ENCODE results near the gene PPP1R14C. TPM values are rescaled to one million over a fixed set of nuclear protein-coding genes. Genes with fewer than 3 reads are reported as not detected.

The PPP1R14C gene
- total and polyA plus RNA-seq, 2 donors (not counting 3 experiments of a cell fraction or from before 2014, with no cell fraction given), result not detected

DNA sequence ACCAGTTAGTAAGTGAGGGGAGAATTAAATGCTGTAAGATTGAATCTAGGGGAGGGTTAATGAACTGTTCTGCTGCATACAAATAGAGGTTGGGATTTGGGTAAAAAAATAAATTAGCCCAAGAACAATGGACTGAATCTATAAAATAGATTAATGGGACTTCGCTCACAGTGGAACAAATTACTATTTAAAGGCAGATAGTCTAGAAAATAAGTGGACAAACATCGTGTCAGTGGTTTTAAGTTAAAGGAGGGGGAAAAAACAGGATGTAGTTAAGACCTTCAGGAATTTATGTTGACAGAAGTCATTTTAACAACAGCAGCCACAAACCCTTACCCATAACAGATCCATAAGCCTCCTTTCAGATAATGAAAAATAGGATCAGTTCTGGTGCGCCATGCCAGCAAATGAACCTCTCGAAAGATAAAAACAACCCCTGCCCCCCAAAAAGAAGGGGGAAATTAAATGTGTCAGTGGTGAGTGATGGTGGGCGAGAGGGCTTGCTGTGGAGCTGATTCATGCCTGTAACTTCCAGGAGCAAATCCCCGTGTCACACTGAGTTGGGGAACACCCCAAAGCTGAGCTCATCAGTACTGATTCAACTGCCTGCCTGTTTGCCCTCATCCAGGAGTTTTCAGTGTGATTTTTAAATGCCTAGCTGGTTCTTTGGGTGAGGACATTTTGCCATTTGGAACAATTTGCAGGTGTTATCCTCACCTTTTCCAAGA, 86.8 kb downstream of the PPP1R14C start:
- peaks cover 0 to 4% of the 10 kb centered on the region in 2 experiments for H3K27me3 ChIP-seq (ENCODE audit: control insufficient read depth in 2 of 2, insufficient read depth in 2 of 2, low read length in 2 of 2)
- POLR2A ChIA-PET, result no interaction called here
- no peaks in the 10 kb centered on the region for H3K4me1 ChIP-seq (ENCODE audit: control insufficient read depth, extremely low read depth, insufficient read depth, low read length)
- BruUV-seq (replicated peaks), result no TSS peak
- no peak overlapping the region for H3K9ac ChIP-seq (replicated peaks; ENCODE audit: extremely low read depth, insufficient read depth, low read length)
- FAIRE-seq (no peak), DNase-seq (ENCODE audit: low read depth, low spot score) (no peak)
- H3K4me2 ChIP-seq (ENCODE audit: insufficient read depth, low read length), result no peak overlapping the region
- H3K27ac ChIP-seq (ENCODE audit: insufficient read depth, low read depth, low read length), result no peak overlapping the region
- H3K4me3 ChIP-seq (replicated peaks in 1 of 3; ENCODE audit: insufficient read depth in 1 of 3, low read depth in 1 of 3, low read length in 3 of 3), result no peak overlapping the region
- intact Hi-C loops (cut with micrococcal nuclease) (no loop called here), dilution Hi-C loops (cut with MboI; ENCODE audit: extremely low pct_ligation_motif_present, low sequenced_read_pairs) (no loop called here)
- no peak overlapping the region for H2AFZ ChIP-seq (ENCODE audit: low read depth, low read length)
- no peaks in the 10 kb centered on the region for H3K36me3 ChIP-seq (ENCODE audit: control insufficient read depth in 2 of 2, extremely low read depth in 1 of 2, insufficient read depth in 2 of 2, low read length in 2 of 2)
- no peaks in the 10 kb centered on the region for H3K9me3 ChIP-seq (replicated peaks; ENCODE audit: control insufficient read depth, insufficient read depth, low read length)
- no peaks in the 10 kb centered on the region for H3K9me1 ChIP-seq (replicated peaks; ENCODE audit: control insufficient read depth, extremely low read depth, insufficient read depth, low read length)
- no peaks in the 10 kb centered on the region for H3K79me2 ChIP-seq (ENCODE audit: control insufficient read depth, insufficient read depth, low read length)
- no peaks in the 10 kb centered on the region for H4K20me1 ChIP-seq (replicated peaks; ENCODE audit: control insufficient read depth, extremely low read depth, insufficient read depth, low read length)
- CTCF ChIA-PET, result interaction anchor here (1.0 kb wide), 1 partner anchor 9 kb away, joined by 4 read pairs; no protein-coding TSS in a partner anchor
- no peak for TF ChIP-seq MYC (IDR thresholded peaks at IDR 0.05; ENCODE audit: low read depth, low read length)
- no peak for TF ChIP-seq EZH2 (IDR thresholded peaks at IDR 0.05; ENCODE audit: borderline replicate concordance, low read depth, low read length, severe bottlenecking)
- no peak for TF ChIP-seq POLR2A (IDR thresholded peaks at IDR 0.05; ENCODE audit: low read depth, low read length)
- TF ChIP-seq GATA2 (IDR thresholded peaks at IDR 0.05; ENCODE audit: insufficient read depth, insufficient read length, low read depth, low read length), result no peak
- TF ChIP-seq, protein P1, sequence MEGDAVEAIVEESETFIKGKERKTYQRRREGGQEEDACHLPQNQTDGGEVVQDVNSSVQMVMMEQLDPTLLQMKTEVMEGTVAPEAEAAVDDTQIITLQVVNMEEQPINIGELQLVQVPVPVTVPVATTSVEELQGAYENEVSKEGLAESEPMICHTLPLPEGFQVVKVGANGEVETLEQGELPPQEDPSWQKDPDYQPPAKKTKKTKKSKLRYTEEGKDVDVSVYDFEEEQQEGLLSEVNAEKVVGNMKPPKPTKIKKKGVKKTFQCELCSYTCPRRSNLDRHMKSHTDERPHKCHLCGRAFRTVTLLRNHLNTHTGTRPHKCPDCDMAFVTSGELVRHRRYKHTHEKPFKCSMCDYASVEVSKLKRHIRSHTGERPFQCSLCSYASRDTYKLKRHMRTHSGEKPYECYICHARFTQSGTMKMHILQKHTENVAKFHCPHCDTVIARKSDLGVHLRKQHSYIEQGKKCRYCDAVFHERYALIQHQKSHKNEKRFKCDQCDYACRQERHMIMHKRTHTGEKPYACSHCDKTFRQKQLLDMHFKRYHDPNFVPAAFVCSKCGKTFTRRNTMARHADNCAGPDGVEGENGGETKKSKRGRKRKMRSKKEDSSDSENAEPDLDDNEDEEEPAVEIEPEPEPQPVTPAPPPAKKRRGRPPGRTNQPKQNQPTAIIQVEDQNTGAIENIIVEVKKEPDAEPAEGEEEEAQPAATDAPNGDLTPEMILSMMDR (IDR thresholded peaks at IDR 0.05; ENCODE audit: extremely low read depth in 1 of 2, insufficient read depth in 1 of 2, low read depth in 1 of 2, low read length in 2 of 2), result no peak
- no peak for TF ChIP-seq FOS (IDR thresholded peaks at IDR 0.05; ENCODE audit: borderline replicate concordance, insufficient read depth, low read length)
- TF ChIP-seq JUN (IDR thresholded peaks at IDR 0.05; ENCODE audit: borderline replicate concordance, insufficient read depth, insufficient read length, low read depth), result no peak
- TF ChIP-seq POLR2AphosphoS5 (IDR thresholded peaks at IDR 0.05; ENCODE audit: insufficient read depth, low read depth, low read length), result no peak
- TF ChIP-seq, protein P2, sequence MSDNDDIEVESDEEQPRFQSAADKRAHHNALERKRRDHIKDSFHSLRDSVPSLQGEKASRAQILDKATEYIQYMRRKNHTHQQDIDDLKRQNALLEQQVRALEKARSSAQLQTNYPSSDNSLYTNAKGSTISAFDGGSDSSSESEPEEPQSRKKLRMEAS (IDR thresholded peaks at IDR 0.05; ENCODE audit: insufficient read depth, insufficient read length), result no peak

Data from endothelial cell of umbilical vein (primary cell).